HG03135 (cell line): Measurements from ENCODE around the gene ZNF219.

Experiments
- ATAC-seq: cut with Tn5 transposase; IDR thresholded peaks from one replicate; pipeline ENCODE4 v1.9.1; 2021; ENCODE audit warnings: mild to moderate bottlenecking, moderate library complexity; ENCODE audit not compliant: unreplicated experiment

The ZNF219 gene

DNA sequence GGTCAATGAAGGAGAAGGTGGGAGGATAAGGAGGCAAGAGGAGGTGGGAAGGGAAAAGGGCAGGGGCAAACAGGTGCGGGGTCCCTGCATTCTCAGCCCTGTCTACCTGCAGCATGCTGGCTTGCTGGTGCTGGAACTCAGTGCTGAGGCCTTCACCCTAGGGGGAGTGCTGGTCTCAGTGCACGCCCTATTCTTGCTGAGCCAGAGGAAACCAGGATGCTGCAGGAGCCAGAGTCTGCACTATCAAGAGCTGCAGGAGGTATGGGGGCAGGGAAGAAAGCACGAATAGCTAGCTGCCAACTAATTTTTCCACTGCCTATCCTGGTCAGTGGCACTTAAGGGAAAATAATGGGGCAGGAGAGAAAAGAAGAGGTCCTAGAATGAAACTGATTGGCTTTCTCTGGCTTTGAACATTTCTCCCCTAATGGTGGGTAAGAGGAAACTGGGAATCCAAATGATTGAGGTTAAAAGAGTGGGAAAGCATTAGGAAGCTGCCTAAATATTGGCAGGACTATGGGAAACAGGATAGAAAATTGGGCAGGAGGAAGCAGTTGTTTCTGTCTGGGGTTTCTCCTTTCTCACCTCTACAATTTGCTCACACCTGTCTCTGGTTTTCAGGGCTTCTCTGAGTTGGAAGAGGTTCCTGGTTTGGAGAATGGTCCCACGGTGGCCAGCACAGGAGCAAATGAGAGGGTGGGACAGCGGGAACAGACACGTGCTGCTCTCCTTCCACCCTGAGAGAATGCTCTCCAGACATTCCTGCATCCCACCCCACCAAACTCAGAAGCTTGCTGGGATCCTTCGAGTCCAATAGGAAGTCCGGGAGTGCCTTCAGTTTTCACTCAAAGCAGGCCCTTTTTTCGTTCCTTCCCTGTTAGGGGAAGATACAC is 4.3 kb upstream of the ZNF219 start:
- no peak for ATAC-seq

DNA sequence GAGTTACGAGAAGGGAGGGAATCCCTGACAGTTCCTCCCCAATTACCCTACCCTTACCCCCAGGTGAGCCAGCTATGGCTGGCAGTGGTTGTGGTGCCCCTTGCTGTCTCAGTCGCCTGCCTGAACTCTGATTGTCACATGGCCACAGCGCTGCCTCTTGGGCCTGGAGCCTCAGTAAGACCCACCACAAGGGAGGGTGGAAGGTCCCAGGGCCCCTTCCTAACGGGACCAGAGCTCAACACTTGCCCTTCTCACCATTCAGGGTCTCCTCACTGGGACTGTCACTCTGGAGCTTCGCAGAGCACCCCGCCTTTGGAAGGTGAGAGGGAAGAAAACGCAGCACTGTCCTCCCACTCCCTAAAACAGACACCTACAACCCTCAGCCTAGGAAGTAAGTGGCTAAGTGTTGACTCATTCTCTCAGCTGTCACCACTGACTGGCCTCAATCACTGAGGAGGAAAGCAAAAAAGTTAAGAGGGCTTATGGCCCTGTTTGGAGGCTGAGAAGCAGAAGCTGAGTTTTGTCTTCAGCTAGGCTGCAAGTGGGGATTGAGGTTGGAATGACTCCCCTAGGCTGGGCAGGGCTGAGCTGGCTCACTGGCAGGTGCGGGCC is 3.5 kb upstream of the ZNF219 start:
- ATAC-seq = no peak

DNA sequence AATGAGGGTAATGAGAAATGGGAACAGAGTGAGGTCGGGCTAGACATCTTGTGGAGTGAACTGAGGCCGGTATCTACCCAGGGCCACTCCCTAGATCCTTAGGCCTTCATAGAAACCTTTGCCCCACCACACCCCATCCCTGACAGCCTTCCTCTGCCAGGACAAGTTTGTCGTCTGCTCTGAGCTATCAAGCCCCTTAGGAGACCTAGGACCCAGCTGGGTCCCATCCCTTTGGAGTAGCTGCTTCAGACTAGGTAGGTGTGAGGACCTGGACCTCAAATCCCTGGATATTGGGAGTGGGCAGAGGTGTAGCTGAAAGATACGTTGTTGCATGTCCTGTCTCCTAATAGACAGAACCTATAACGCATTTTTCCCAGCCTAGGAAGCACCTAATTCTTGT is 2.5 kb upstream of the ZNF219 start, which contains the start of gene TMEM253:
TMEM253 (plus strand) TSS at position 136 of the 400 bp plus-strand sequence. CDS start 278 bp downstream, outside the sequence.
- no peak for ATAC-seq

DNA sequence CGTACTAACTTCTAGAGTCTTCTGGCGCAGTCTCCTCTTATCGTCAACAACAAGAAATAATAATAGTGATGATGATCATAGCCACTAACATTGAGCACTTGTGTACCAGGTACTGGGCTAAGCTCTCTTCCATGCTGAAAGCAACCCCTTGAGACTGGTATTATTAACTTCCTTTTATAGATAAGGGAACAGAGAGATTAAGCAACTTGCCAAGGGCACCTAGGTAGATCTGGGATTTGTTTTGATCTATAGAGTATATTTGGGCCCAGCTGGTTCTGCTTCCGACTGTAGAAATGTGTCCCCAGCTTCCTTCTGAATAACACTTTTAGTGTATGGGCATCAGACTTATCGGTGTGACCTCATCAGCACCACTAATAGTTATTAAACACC is 1.1 kb upstream of the ZNF219 start:
- ATAC-seq = no peak

DNA sequence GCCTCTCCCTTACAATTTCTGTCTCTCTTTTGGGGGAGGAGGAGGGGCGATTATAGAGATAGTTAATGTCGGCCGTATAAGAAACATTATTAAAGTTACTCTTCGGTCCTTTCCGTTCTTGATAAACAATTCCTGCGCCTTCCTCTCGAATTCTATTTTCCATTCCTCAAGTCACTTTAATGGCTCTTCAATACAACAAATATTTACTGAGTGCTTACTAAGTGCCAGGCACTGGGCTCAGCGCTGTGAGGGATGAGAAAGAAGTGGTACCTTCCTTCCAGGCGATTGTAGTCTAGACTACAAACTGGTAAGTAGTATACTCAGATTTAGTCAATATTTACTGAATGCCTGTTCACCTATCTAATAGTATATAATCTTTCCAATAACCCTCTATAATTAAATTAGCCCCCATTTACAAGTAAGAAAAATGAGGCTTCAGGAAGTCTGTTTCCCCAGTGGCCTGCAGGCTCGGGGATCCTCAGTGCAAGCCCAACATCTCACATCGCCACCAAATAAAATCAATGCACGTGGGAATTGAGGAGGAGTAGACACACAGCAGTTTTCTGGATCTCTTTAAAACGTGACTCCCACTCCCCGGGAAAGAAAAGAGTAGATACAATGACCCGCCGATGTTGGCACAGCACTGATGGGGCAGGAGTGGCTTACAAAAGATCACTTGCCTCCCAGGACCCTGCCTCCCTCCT is 589 bp upstream of the ZNF219 start:
- ATAC-seq = no peak

DNA sequence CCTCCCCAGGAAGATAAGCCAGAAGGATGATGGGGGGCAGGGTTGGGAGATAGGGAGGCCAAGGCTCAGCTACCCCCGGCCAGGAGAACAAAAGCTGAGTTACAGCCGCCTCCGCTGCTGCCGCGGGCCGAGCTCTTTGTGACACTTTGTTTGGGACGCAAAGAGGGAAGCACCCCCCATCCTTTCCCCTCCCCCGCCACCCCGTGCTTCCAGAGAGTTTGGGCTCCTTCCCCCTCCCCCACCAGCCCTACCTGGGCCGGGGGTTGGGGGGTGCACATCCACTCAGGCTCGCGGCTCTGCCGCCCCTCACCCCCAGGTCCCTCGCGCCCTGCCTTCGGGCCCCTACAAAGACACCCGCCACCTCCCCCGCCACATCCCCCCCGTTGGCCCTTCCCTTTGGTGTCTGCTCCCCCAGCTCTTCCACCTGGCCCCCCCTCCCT is 799 bp downstream of the ZNF219 start:
- no peak for ATAC-seq

DNA sequence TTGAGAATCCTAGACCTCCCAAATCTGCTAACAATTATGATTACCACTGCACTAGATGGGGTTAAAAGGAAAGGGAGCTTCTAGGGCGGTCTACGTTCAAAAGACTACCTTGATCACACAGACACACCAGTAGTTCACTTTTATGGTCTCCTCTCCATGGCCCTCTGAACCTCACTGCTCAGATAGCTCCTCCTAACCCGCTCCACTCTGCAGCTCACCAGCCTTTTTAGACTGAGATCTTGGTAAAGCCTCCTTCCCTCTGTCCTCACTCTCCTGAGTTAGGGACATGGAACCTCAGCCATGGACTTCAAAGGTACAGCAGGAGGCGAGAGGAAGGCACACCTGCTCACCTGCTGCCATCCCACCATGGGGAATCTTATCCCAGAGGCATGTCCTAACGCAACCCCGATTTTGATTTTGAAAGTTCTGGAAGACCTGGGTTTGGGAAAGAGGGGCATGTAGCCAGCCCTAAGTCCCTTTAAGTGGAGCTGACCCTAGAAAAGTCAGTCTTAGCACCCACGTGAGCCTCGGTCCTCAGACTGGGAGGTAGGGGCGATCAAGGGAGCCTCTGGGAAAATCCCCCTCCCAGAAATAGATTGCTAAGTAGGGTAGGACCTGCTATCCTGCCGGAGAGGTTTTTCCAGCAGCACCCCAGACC is 1.3 kb downstream of the ZNF219 start:
- ATAC-seq = no peak

DNA sequence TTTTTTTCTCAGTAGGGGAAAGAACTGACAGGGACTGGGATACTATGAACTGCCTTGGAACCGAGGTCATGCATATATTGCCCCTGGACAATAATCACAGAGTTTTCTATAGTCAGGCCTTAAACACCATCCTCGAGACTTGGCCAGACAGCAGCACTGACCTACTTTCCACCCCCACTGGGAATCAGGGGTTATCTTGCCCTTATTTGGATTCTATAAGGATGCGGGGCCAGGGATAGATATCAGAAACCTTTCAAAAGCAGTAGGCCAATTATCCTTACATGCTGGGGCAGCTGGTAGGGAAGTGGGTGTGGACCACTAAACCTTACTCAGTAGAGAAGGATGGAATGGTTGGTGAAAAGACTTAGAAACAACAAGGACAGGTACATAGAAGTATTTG is 2.0 kb downstream of the ZNF219 start:
- no peak for ATAC-seq

DNA sequence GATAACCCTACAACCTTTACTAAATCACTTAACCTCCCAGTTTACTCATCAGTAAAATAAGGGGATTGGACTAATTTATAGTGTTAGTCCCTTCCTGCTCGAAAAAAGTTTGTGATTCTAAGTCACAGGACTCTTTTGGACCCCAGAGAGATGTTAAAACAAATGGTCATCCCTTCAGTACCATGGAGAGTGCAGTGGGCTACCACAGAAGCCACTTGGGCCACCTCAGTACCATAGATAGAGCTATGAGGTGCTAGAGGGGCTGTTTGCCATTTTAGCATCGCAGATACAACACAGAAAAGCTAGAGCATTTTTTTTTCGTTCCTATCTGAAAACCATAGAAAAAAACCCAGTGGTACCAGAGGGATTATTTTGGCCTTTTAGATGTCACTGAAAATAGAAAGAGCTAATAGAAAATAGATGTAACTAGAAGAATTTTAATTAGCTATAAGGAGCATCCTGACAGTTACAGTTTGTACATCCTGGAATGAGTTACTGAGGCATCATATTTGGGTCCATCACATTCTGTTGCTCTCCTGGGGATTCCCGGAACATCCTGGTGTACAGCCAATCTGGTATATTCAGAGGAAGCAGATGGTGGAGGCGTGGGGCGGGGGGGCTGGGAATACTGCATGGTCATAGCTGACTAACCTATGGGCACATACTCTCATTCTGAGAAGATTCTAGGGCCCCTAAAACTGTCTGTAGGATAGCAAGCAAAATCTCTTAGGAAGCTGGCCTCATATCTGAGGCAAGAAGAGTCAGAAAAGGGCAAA is 2.8 kb downstream of the ZNF219 start:
- ATAC-seq = no peak

DNA sequence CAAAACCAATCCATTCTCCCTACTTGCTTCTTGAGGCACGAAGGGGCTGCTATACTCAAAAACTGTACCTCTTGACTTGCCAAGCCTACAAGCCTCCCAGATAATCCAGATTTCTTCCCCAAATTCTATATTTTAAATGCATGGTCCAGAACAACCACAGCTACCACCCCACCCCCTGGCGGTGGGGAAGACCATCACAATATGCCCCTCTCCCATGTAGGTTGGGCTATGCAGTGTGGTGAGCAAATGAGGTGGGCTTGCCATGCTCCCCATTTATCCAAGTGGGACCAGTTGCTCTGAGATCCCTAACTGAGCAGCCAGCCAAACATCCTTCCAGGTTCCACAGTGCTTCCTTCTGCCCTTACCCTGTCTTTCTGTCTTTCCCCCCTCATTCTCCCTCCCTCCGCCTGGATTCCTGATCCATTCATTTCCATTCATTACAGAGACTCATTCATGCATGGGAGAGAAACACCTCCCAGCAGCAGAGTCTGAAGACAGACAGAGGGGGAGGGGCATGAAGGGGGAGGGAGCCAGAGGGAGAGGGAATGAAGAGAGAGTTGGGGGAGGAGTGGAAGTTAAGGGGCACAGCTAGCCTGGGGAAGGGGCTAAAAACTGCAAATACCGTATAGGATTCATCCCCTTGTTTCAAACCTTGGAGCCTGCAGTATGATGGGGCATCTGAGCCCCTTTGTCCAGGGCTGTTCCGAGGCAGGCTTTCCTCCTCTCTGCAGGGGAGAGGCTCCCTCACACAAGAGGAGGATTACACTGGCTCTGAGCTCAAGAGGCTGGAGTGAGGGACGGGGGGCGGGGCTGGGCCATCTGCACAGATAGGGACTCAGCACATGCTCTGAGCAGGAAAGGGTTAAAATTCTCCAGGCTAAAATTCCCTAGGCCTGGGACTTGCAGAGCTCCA is 4.4 kb downstream of the ZNF219 start:
- ATAC-seq = no peak

DNA sequence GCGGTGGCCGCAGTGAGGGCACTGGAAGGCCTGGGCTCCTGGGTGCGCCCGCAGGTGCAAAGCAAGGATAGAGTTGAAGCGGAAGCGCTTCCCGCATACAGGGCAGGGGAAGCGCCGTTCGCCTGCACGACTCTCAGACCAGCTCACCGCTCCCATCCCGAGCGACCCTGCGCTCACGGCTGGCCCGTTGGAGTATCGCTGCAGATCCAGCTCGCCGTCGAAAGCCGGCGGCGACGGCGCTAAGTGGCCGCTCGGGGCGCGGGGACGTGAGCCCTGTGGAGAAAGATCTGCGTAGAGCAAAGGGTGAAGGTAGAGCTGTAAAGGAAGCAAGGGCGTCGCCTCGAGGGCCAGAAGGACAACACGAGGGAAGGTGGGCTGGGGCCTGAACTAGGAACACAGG is 5.4 kb downstream of the ZNF219 start:
- no peak for ATAC-seq

DNA sequence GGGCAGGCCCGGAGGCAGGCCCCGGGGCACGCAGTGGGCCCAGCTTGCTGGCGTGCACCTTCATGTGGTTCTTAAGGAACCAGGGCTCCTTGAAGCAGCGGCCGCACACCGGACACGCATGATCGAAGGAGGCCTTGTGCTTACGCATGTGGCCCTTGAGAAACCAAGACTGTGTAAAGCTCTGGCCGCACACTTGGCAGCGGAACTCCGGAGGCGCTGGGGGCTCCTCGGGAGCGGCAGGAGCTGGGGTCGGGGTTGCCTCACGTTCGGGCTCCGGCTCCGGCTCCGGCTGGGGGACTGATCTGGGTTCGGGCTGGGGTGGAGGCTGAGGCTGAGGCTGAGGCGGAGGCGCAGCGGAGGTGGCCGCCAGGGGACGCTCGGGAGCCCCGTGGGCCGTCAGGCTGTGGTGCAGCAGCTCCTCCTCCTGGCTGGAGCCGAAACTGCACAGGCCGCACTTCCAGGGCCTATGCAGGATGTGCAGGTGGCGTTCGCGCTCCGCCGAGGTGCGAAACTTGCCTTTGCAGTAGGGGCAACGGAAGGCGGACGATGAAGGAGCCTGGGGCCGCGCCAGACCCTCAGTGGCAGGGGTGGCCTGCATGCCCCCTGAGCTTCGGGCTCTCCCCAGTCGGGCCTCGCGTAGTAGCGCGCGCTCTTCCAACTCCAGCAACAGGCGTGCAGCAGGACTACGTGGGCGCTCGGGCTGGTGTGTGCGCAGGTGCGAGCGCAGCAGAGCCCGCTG is 6.0 kb downstream of the ZNF219 start:
- ATAC-seq = peak; percentile 89

DNA sequence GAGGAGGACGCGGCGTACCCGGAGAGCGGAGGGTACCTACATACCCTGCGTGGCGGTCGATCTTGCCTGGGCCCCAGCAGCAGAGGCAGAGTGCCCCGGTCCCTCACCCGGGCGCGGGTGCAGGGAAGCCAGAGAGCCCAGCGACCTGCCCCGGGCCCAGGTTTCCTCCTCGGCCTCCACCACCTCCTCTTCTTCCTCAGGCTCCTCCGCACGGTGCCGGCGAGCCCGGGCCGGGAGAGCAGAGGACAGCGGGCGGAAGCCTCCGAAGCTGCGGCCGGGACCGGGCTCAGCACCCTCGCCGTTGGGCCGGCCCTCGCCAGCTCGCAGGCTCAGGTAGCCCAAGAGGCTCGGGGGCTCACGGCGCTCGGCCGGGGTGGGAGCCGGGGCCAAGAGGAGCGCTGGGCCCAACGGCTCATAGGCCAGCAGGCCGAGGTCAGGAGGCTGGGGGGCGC is 6.6 kb downstream of the ZNF219 start:
- ATAC-seq = no peak

DNA sequence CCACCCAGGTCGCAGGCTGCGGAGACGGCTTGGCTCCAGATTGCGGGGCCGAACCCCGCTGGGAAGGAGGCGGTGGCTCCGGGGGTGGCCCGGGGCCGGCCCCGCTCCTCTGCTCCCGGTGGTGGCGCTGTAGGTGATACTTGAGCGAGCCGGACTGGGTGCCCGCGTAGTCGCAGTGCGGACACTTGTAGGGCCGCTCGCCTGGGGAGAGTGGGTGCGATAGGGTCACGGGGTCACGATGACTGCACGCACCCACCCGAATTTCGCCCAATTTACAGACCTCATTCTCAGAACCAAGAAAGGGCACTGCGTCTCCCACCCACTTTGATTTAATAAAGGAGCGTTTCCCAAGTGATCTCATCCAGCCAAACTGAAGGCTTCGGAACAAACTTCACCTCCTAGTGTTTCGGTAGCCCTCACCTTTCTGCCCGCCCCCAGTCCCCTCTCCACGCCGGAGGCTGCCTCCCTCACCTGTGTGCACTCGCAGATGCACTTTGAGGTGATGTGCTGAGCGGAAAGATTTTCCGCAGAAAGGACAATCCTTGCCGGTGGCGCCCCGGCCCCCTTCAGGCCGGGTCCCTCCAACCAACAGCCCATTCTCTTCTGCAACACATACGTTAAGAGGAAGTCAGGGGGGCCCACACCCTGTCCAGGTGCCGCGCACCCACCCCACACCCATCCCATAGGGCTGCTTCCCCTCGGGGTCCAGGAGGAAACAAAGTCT is 7.4 kb downstream of the ZNF219 start:
- no peak for ATAC-seq

DNA sequence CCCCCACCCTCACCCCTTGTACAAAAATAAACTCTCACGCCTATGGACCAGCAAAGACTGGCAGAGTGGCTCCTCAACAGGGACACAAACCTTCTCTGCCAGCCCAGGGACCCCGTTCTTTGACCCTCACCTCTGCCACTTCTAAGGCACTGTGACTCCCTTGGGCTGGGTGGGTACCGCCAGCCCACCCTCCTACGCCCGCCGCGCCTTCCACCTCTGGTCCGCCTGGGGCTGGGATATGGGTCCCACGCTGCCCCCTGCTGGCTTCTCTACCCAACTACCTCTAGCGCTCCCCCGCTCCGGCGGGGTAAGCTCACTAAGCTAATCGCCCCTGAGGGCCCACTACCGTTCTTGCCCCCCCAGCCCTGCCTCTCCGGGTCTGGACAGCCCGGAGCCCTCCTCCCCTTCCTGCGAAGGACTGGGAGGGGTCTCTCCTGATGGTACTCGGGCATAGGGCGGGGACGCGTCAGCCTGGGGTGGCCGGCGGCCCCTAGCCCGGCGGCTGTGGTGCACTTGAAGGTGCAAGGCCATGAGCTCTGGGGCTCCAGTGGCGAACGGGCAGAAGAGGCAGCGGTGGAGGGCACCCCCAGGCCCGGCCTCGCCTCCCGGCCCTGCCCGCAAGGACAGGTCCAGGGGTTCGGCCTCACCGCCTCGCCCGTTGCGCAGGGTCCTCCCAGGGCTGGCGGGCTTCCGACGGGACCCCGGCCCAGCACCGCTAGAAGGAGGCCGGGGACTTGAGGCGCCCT is 8.1 kb downstream of the ZNF219 start:
- no peak for ATAC-seq

DNA sequence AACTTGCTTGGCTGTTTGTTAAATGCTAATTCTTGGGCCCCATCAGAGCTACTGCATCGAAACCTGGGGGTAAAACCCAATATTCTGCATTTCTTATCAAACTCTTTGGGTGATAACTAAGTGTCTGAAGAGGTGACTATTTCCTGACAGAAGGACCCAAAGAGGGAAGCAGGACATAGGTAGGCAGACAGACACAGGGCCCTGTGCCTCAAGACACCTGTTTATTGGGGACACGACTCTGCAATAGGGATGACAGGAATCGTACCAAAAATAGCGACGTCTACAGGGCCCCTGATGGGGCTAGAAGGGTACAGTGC is 8.6 kb downstream of the ZNF219 start:
- ATAC-seq = no peak

DNA sequence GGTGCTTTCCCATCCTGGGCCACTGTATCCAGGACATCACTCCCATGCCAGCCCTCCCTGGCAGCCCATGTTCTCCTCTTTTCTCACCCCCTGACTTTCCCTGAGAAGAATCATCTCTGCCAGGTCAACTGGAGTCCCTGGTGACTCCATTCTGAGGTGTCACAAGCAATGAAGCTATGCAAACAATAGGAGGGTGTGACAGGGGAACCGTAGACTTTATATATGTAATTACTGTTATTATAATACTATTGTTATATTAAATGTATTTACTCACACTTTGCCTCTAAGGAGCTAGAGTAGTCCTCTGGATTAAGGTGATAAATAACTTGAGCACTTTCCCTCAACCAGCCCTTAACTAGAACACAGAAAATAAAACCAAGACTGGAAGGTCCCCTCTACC is 9.2 kb downstream of the ZNF219 start:
- ATAC-seq = no peak
